NCI-H774 (cell line): ENCODE results near the gene RASGRP4.
A peak's percentile ranks its signal among the peaks of the same experiment; 100 is the strongest.
"Not testable (repeated sequence)": the region's sequence is repeated elsewhere in the genome, so short reads cannot be mapped to it uniquely, and the experiment has no call there.

Experiments used
- DNase-seq: peaks from one replicate; lab custom pipeline; 2025; lab: John Stamatoyannopoulos, UW

RASGRP4 gene

DNA sequence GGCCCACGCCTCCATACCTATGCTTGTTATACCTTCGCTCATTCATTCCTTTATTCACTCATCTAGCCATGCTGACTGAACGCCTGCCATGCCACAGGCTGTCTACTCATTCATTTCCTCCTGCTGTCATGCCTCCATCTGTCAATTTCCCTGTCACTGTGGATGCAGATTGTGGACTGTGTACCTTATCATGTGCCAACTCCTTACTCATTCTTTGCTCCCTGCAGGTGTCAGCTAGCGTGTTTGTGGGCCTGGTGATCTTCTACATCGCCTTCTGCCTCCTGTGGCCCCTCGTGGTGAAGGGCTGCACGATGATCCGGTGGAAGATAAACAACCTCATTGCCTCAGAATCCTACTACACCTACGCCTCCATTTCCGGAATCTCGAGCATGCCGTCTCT is 55.7 kb downstream of the RASGRP4 start:
- DNase-seq: no peak

GRCh38 chr19:38369584-38369983 is 56.4 kb downstream of the RASGRP4 start:
- no peak for DNase-seq

DNA sequence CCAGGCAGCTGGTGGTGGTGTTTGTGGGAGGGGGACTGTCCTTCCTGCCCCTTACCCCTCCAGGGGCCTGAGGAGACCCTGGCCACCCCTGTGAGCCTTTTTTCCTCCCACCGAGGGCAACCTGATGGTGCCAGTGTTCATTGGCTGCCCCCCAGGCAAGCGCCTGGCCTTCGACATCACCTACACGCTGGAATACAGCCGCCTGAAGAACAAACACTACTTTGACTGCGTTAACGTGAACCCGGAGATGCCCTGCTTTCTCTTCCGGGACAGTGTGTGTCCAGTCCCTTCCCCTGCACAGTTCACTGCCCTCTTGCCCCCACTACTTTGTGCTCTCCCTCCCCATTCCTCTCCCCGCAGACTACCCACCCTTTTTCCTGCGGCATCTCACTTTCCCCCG is 59.0 kb downstream of the RASGRP4 start:
- no peak for DNase-seq

DNA sequence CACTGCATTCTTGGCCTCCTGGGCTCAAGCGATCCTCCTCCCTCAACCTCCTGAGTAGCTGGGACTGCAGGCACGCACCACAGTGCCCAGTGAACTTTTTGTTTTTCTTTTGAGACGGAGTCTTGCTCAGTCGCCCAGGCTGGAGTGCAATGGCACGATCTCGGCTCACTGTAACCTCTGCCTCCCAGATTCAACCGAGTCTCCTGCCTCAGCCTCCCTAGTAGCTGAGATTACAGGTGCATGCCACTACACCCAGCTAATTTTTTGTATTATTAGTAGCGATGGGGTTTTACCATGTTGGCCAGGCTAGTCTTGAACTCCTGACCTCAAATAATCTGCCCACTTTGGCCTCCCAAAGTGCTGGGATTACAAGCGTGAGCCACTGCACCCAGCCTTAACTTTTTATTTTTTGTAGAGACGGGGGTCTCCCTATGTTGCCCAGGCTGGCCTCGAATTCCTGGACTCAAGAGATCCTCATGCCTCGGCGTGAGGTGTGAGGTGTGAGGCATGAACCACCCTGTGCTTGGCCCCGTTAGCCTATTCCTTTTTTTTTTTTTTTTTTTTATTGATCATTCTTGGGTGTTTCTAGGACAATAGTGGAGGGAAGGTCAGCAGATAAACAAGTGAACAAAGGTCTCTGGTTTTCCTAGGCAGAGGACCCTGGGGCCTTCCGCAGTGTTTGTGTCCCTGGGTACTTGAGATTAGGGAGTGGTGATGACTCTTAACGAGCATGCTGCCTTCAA is 62.9 kb downstream of the RASGRP4 start:
- not testable (repeated sequence) for DNase-seq

DNA sequence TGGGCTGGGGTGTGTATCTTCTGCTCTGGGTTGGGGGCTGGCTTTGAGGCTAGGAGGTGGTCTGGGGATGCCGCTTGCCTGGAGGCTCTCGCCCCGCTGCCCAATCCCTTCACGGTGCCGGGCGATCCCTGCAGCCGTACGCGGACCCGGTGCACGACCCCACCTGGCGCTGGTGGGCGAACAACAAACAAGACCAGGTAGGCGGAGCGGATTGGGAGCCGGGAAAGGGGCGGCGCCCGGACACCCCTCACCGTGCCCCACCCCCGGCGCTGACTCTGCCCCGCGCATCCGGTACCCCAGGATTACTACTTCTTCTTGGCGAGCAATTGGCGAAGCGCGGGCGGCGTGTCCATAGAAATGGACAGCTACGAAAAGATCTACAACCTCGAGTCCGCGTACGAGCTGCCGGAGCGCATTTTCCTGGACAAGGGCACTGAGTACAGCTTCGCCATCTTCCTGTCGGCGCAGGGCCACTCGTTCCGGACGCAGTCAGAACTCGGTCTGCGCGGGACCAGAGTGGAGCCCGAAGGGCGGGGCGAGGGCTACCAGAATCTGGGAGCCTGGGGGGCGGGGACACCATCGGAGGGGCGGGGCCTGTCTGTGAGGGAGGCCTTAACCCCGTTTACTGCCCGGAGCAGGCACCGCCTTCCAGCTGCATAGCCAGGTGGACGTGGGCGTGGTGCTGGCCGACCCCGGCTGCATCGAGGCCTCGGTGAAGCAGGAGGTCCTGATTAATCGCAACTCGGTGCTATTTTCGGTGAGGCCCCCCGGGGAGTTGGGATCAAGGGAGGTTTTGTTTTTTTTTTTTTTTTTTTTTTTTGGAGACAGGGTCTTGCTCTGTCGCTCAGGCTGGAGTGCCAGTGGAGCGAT is 63.7 kb downstream of the RASGRP4 start:
- DNase-seq: peak; percentile 50

DNA sequence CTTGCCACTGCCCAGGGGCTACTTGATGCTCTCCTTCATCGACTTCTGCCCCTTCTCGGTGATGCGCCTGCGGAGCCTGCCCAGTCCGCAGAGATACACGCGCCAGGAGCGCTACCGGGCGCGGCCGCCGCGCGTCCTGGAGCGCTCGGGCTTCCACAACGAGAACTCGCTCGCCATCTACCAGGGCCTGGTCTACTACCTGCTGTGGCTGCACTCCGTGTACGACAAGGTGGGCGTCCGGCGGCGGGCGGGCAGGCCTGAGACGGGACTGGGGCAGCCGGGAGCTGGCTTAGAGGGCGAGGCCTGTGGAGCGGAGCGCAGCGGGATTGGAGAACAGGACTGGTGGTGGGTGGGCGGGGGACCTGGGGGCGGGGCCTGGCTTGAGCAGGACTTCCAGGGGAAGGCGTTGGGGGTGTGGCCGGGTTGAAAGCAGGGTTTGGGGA is 64.4 kb downstream of the RASGRP4 start:
- DNase-seq: peak; percentile 58

DNA sequence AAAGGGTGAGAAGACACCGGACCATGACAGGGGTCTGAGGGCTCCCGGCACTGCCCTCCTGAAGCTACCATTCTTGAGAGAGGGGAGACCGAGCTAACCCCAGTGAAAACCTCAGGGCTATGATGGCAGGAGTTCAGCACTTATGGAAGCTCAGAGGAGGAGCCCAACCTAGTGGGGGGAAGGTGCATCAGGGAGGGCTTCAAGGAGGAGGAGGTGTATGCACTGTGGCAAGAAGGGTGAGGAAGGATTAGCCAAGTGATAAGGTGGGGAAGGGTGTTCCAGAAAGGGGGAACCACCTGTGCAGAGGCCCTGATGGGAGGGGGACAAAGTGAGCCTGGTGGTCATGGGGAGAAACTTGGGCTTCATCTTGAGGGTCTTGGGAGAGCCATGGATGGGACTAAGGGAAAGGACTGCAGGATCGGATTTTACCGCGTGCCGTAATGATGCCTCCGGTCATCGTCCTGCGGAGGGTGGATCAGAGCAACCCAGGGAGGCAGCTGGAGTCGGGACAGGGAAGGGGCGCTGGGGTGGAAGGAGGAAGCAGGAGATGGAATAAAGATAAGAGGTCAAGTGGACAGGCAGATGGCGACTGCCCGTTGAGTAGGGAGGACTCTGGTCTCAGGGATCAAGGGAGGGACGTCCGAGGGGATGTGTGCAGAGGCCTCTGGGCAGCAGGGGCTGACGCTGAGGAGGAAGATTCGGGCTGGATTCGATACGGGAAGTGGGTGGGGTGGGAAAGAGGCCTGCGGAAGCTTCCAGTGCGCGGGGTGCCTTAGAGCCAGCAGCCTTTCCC is 65.0 kb downstream of the RASGRP4 start:
- no peak for DNase-seq

DNA sequence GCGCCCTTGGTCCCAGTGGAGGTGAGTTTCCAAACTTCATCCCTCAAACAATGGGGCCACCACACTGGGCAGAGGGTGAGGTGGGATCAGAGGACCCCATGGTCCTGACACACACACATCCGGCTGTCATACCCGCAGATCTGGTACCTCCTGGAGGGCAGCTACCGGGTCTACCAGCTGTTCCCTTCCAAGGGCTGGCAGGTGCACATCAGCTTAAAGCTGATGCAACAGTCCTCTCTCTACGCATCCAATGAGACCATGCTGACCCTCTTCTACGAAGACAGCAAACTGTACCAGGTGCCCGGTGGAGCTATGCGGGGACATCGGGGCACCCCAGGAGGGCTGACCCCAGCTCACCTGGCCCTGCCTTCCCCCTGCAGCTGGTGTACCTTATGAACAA is 65.7 kb downstream of the RASGRP4 start:
- DNase-seq: no peak

DNA sequence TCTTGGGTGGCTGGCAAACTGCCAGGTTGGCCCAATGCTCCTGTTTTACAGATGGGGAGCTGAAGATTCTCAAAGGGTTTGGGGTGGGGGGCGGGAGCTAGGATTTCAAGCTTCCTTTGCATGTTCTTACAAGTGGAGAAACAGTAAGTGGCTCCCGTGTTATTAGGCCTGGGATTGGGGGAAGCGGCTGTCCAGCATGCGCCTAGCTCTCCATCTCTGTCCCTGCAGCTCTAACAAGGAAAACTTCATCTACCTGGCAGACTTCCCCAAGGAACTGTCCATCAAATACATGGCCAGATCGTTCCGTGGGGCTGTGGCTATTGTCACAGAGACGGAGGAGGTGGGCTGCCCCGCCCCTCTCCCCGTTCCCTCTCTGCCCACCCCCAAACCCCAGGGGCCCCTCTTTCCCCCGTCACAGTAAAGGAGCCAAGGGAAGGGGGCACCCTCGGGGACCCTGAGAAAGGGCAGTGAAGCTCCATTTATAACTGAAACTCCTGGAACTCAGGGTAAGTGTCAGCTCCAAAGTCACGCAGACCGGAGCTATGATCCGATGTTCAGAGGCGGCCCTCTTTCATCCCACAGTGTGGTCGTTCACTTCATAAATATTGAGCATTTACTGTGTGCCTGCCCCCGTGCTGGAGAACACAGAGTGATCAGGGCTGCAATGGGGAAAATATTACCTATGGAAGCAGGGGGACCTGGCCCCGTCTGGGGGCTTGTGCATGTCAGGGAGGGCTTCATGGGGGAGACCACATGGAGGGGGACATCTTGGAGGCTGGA is 66.6 kb downstream of the RASGRP4 start:
- DNase-seq: no peak
